Stimulated activated CD4-positive, alpha-beta T cell treated with anti-CD3 and anti-CD28 coated beads, Interleukin-15, amount 100 ng/mL, for 24 hours (primary cell): ENCODE results near the gene MSRB2.

Experiments used
- DNase-seq: peaks from one replicate; pipeline ENCODE4 v3.0.0-alpha.2; 2020

Gene MSRB2

DNA sequence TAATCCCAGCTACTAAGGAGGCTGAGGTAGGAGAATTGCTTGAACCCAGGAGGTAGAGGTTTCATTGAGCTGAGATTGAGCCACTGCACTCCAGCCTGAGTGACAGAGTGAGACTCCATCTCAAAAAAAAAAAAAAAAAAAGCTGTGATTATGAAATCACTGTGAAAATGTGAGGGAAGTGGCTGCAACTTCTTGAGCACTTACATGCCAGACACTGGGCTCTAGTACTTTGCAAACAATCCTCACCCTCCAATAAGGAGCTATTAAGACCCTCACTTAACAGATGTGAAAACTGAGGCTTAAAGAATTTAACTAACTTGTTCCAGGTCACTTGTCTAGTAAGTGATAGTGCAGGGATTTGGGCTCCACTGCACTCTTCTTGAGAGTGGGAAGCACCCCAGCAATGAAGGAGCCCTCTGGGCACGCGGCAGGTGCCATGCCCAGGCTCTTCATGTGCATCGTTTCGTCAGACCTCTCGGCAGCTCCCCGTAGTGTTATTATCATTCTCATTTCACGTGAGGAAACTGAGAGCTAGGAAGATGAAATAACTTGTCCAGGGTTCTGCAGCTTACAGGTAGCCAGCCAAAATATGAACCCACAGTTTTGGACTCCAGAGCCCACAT lies 19.0 kb downstream of the MSRB2 start:
- no peak for DNase-seq

DNA sequence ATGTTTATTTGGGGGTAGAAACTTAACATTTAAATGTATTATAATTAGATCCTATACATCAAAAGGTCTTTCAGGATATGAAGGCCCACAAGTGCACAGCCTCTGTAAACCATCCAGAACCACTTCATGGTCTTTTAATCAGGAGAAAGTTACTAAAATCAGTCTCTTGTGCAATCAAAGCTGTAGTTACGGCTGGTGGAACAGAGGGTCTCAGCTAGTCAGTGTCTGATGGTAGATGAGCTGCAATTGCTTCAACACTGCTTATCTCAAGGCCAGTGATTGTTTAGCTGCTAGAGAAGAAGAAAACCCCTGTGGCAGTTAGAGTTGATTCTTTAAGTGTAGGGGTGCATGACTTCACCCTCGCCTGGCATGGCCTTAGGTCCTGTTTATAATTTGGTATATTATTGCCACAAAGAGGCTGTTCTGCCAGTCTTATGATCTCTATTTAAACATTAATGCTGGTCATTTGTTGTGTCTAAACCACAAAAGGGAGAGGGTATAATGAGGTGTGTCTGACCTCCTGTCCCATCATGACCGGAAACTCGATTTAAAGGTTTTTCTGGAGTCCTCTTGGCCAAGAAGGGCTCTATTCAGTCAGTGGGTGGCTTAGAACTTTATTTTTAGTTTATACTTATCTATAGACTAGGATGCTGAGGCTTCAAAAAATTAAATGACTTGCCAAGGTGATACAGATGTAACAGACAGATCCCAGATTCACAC lies 21.3 kb downstream of the MSRB2 start:
- DNase-seq = no peak

DNA sequence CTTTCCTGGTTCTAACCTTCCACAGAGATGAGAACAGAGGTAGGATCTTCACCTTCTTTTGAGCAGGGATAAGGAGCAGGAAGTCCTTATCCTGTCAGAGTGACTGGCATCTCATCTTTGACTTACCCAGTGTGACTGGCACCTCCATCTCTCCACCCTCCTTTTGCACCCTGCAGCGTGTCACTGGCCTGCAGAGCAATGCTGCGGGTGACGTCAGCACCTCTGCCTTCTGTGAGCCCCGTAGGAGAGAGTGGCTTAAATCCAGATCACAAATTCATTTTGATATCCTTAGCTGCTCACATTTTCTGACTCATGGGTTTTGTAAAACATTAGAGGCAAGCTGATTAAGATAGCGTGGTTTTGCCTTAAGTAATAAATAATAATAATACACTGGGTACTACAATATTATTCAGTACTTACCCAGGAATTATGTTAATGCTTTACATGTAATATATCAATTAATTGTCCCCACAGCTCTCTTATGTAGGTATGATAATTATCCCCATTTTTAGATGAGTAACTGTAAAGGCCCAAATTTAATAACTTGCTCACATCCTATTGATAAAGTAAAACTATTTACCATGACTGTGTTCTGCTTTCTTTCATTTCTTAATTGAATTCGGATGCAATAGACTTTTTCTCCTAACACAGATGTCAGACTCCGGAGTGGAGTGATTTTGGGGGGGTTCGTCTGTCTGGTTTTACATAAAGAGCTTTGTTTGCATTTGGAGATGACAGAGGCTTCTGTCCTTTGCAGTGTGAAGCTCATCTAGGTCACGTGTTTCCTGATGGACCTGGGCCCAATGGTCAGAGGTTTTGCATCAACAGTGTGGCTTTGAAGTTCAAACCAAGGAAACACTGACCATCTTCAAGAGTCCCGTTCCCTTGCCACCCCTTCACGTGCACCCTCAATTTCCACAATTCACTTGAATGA lies 24.9 kb downstream of the MSRB2 start:
- DNase-seq = no peak

- DNase-seq = no peak
Observed at GRCh38 chr10:23121135-23121534, 25.8 kb downstream of the MSRB2 start.

GRCh38 chr10:23136462-23136861 lies 41.1 kb downstream of the MSRB2 start:
- DNase-seq = no peak

GRCh38 chr10:23139677-23140076 lies 44.3 kb downstream of the MSRB2 start:
- DNase-seq = no peak

GRCh38 chr10:23141995-23142394 lies 46.6 kb downstream of the MSRB2 start:
- no peak for DNase-seq

GRCh38 chr10:23146258-23146657 lies 50.9 kb downstream of the MSRB2 start:
- DNase-seq = no peak

GRCh38 chr10:23147035-23147434 lies 51.7 kb downstream of the MSRB2 start:
- no peak for DNase-seq

DNA sequence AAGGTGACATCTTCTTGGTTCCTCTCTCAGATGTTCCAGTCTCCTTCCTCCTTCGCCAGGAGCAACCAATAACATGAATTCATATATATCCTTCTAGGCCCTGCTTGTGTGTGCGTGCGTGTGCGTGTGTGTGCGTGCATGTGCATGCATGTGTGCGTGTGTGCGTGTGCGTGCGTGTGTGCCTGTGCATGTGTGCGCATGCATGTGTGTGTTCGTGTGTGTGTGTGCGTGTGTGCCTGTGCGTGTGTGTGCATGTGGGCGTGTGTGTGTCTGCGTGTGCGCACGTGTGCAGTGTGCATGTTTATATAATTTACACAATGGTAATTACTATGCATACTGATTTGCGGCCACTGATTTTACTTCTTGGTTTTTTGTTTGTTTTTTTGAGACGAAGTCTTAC lies 52.8 kb downstream of the MSRB2 start:
- DNase-seq = no peak

- DNase-seq = no peak
Observed at GRCh38 chr10:23150091-23150490, 54.7 kb downstream of the MSRB2 start.

GRCh38 chr10:23150610-23151009 lies 55.2 kb downstream of the MSRB2 start:
- no peak for DNase-seq

DNA sequence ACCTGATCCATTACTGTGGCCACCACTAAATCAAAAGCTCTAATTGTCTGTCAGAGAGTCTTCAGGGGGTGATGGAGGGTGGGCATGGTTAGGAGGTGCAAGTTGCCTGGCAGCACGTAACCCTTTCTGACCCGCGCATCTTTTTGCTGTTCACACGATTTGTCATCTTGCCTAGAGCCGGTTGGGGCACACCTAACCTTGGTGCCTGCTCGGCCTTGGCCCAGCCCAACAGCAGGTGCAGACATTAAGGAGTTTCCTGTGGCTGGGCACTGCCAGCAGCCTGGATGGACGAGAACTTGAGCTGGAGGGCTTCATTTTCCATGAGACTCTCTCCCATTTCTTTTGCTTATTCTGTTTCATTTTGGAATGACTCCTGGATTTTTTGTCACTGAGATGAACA lies 55.7 kb downstream of the MSRB2 start:
- DNase-seq = no peak

- no peak for DNase-seq
Observed at GRCh38 chr10:23155169-23155568, 59.8 kb downstream of the MSRB2 start.

GRCh38 chr10:23156447-23157150 lies 61.2 kb downstream of the MSRB2 start:
- DNase-seq = no peak

DNA sequence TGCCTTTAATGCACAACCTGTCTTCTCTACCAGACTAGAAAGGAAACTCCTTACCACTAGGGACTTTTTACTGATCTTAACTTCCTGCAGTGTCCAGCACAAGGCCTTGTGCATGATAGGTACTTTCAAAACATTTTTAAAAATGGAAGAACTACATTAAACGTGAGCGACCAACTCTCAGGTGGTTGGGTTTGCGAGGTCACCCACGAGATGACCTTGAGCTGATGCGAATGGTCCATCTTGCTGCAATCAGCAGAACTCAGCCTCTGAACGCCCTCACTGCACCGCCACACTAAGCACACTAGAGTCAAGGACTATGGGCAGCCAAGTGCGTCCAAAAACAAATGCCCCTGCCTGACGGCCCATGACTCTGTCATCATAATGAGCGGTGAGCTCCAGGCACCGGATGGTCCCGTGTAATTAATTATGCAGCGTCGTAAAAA lies 61.9 kb downstream of the MSRB2 start:
- no peak for DNase-seq

DNA sequence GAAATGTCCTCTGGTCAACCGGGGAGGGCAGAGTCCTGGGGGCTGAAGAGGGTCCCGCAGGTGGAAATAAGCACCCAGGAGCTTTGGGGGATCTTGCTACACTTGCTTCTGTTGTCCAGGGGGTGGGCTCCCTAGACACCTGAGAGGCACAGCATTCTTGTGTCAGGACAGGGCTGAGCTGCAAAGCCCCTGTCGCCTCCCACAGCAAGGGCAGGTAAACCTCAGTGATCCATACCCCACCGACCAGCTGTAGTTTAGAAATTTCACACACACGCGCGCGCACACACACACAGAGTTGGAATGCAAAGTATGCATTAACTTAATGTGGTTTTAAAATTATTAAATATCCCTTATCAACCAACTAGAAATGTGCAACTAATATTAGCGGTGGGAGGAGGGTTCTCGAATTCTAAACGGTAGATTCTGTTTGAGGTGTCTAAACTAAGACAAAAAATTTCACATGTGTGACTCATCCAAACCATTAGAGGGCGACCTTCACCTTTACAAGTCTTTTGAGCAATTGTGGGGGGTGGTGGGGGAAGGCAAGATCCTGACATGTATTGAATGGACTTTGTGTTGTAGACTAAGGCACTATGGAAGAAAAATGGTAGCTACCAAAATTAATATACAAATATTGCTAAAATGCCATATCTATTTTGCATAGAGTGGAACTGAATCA lies 62.5 kb downstream of the MSRB2 start:
- DNase-seq = no peak

- peak; percentile 48 for DNase-seq
Observed at GRCh38 chr10:23158370-23158769, 63.0 kb downstream of the MSRB2 start.

DNA sequence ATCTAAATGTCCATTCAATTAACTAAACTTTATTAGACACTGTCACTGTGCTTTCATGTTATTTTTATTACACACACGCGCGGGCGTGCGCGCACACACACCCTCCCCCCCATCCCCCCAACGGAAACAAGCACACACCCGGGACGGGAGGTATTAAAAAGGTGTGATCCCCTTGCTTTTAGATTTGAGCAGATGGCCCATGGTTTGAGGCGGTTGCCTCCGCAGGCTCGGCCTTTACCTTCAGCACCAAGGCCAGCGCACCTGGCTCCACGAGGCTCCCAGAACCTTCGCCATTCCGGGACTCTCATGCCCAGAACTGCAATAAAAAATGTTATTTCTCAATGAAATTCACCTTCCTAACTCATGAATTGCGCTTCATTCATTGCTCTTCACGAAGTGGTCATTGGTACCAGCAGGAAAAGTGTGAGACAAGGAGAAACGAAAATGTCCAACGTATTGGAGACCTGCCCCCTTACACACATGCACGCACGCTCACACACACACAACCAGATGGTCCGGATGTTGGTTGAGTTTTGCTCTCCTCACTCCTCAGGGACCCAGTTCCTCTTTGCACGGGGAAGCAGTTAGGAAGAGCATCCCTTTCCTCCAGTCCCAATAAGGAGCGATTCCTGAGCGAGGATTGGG lies 76.0 kb downstream of the MSRB2 start:
- no peak for DNase-seq
